22Rv1 (cell line): Measurements from ENCODE around the gene MAP2.

Experiments
- CTCF ChIP-seq: fragments of 450-650 bp; IDR thresholded peaks from 2 replicates; pipeline ENCODE4 v1.5.1; 2017; ENCODE audit warnings: mild to moderate bottlenecking
- ZFX ChIP-seq: fragments of 450-650 bp; IDR thresholded peaks from 2 replicates; pipeline ENCODE4 v1.6.1; 2017; ENCODE audit warnings: antibody characterized with exemption, borderline replicate concordance

DNA sequence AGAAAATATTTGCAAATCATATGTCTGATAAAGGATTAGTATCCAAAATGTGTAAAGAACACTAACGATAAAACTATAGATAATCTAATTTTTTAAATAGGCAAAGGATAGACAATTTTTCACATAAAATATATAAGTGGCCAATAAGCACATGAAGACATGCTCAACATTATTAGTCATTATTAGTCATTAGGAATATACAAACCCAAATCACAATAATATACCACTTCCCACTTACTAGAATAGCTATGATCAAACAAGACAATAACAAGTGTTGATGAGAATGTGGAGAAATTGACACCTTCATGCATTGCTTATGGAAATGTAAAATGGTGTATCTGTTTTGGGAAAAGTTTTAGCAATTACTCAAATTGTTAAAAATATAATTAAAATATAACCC lies 12.6 kb upstream of the MAP2 start:
- no peak for TF ChIP-seq CTCF
- no peak for TF ChIP-seq ZFX
